Putamen (tissue), 1 donor: ENCODE results near the gene SPAAR.
"Not testable (repeated sequence)": the region's sequence is repeated elsewhere in the genome, so short reads cannot be mapped to it uniquely, and the experiment has no call there.

Source experiments
- DNase-seq: peaks from one replicate; pipeline ENCODE4 v3.0.0-alpha.2; 2016; ENCODE audit warnings: low spot score

The SPAAR gene

GRCh38 chr9:35909274-35909673, at the start of gene SPAAR:
Gene SPAAR, plus strand, starts transcription at chr9:35909490. Its CDS starts 974 bp downstream, at chr9:35910464.
- no peak for DNase-seq

- no peak for DNase-seq
These were observed 49.3 kb upstream of the SPAAR start for GRCh38 chr9:35859990-35860339.

GRCh38 chr9:35861161-35861897, 48.0 kb upstream of the SPAAR start:
- DNase-seq: no peak

GRCh38 chr9:35862328-35862727, 47.0 kb upstream of the SPAAR start:
- no peak for DNase-seq

- no peak for DNase-seq
These were observed 45.7 kb upstream of the SPAAR start for GRCh38 chr9:35863583-35863982.

GRCh38 chr9:35864695-35865255, 44.5 kb upstream of the SPAAR start:
- DNase-seq: no peak

- DNase-seq: no peak
These were observed 41.8 kb upstream of the SPAAR start for GRCh38 chr9:35867538-35867937.

- no peak for DNase-seq
These were observed 40.4 kb upstream of the SPAAR start for GRCh38 chr9:35868933-35869332.

GRCh38 chr9:35869621-35870216, 39.6 kb upstream of the SPAAR start:
- no peak for DNase-seq

GRCh38 chr9:35870351-35870923, 38.9 kb upstream of the SPAAR start, which contains the start of gene OR13J1:
Gene OR13J1, minus strand, starts transcription at chr9:35870401. Its CDS starts 0 bp downstream, at chr9:35870401.
- no peak for DNase-seq

- DNase-seq: no peak
These were observed 37.7 kb upstream of the SPAAR start for GRCh38 chr9:35871545-35871944.

- DNase-seq: no peak
These were observed 36.8 kb upstream of the SPAAR start for GRCh38 chr9:35872505-35872904.

- DNase-seq: peak; percentile 71
These were observed 26.9 kb upstream of the SPAAR start for GRCh38 chr9:35882263-35882848.

GRCh38 chr9:35882996-35883395, 26.3 kb upstream of the SPAAR start:
- DNase-seq: no peak

GRCh38 chr9:35884908-35885307, 24.4 kb upstream of the SPAAR start:
- not testable (repeated sequence) for DNase-seq

- DNase-seq: no peak
These were observed 17.6 kb upstream of the SPAAR start for GRCh38 chr9:35891646-35892045.

GRCh38 chr9:35892051-35892450, 17.2 kb upstream of the SPAAR start:
- DNase-seq: no peak

- DNase-seq: no peak
These were observed 12.7 kb upstream of the SPAAR start for GRCh38 chr9:35896570-35896969.

- not testable (repeated sequence) for DNase-seq
These were observed 11.8 kb upstream of the SPAAR start for GRCh38 chr9:35897376-35898099.

- DNase-seq: no peak
These were observed 11.0 kb upstream of the SPAAR start for GRCh38 chr9:35898337-35898736.

GRCh38 chr9:35899021-35899420, 10.3 kb upstream of the SPAAR start:
- no peak for DNase-seq

- no peak for DNase-seq
These were observed 6.2 kb upstream of the SPAAR start for GRCh38 chr9:35903049-35903448.
